GM18867 (cell line): ENCODE data around the gene PRDM5.

ENCODE experiments used
- ATAC-seq: cut with Tn5 transposase; IDR thresholded peaks from one replicate; pipeline ENCODE4 v1.9.1; 2021; ENCODE audit warnings: mild to moderate bottlenecking, moderate library complexity; ENCODE audit not compliant: unreplicated experiment

The PRDM5 gene

GRCh38 chr4:120922381-120923206 lies at the start of gene PRDM5:
TSS of gene PRDM5 (minus strand) at chr4:120922726. CDS start at chr4:120922608, 118 bp downstream.
- ATAC-seq: no peak

- no peak for ATAC-seq
These were observed 49.4 kb upstream of the PRDM5 start for GRCh38 chr4:120971884-120972283.

- no peak for ATAC-seq
These were observed 43.4 kb upstream of the PRDM5 start for GRCh38 chr4:120965938-120966337.

- no peak for ATAC-seq
These were observed 42.1 kb upstream of the PRDM5 start for GRCh38 chr4:120964596-120964995.

GRCh38 chr4:120963449-120963848 lies 40.9 kb upstream of the PRDM5 start:
- no peak for ATAC-seq

- no peak for ATAC-seq
These were observed 38.2 kb upstream of the PRDM5 start for GRCh38 chr4:120960656-120961267.

GRCh38 chr4:120948382-120948781 lies 25.9 kb upstream of the PRDM5 start:
- ATAC-seq: no peak

- no peak for ATAC-seq
These were observed 20.2 kb upstream of the PRDM5 start for GRCh38 chr4:120942776-120943175.

GRCh38 chr4:120940547-120940946 lies 18.0 kb upstream of the PRDM5 start:
- ATAC-seq: no peak

GRCh38 chr4:120939693-120940092 lies 17.2 kb upstream of the PRDM5 start:
- no peak for ATAC-seq

GRCh38 chr4:120929847-120930246 lies 7.3 kb upstream of the PRDM5 start:
- ATAC-seq: no peak

- ATAC-seq: no peak
These were observed 5.4 kb upstream of the PRDM5 start for GRCh38 chr4:120927801-120928409.

GRCh38 chr4:120926358-120927025 lies 4.0 kb upstream of the PRDM5 start:
- no peak for ATAC-seq

GRCh38 chr4:120924931-120925330 lies 2.4 kb upstream of the PRDM5 start:
- ATAC-seq: no peak

- no peak for ATAC-seq
These were observed 639 bp upstream of the PRDM5 start for GRCh38 chr4:120923207-120923522.

GRCh38 chr4:120921456-120922380 lies 808 bp downstream of the PRDM5 start:
- ATAC-seq: no peak

- ATAC-seq: no peak
These were observed 1.9 kb downstream of the PRDM5 start for GRCh38 chr4:120920666-120921065.

GRCh38 chr4:120919358-120919757 lies 3.2 kb downstream of the PRDM5 start:
- ATAC-seq: no peak

GRCh38 chr4:120918788-120919187 lies 3.7 kb downstream of the PRDM5 start:
- ATAC-seq: no peak

- no peak for ATAC-seq
These were observed 4.4 kb downstream of the PRDM5 start for GRCh38 chr4:120918092-120918491.

GRCh38 chr4:120916937-120917336 lies 5.6 kb downstream of the PRDM5 start:
- no peak for ATAC-seq
